Measurements from ENCODE around the gene CCDC91. TPM values are rescaled to one million over a fixed set of nuclear protein-coding genes. Genes with fewer than 3 reads are reported as not detected.

CCDC91 gene
- total and polyA plus RNA-seq, 2 of the 4 experiments (the other 2 are of a cell fraction): 8.6 to 14.7 TPM

DNA sequence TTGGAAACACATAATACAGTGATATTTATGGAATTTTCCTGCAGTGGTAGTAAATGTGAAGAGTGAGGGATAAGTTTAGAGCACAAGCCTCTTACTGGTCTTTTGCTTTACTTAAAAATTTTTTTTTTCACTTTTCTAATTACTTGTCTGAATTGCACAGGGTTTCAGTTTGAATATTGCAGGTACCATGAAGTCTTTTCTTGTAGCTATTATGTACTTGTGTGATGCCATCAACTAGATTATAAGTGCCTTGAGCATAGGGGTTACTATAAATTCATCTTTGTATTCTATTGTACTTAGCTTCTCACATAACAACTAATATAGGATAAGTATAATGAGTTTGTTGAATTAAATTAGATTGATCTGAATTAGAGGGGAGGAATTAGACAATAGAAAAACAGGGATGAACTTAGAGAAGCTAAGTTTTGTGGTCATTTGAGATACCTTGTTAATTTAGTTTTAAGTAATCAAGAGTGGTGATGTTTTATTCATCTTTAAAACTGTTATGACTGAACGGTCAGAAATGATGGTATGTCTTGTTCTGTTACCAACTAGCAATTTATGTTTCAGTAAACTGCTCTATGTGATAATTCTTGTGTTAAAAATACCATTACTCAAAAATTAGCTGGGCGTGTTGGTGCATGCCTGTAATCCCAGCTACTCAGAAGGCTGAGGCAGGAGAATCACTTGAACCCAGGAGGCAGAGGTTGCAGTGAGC, 42.1 kb downstream of the CCDC91 start:
- H2BK20ac ChIP-seq (ENCODE audit: low read depth, low read length): no peak overlapping the region
- no TSS peak for BruUV-seq (replicated peaks)
- ATAC-seq (ENCODE audit: low read depth): no peak
- H3K36me3 ChIP-seq (ENCODE audit: control insufficient read depth, insufficient read depth, low read length): 0 out of 2 replicates have a peak, but pooled peaks cover 1% of the 10 kb centered on the region
- H3K4me2 ChIP-seq (ENCODE audit: low read depth, low read length): no peak overlapping the region
- H3K9ac ChIP-seq (ENCODE audit: low read depth, low read length): no peak overlapping the region
- in situ Hi-C loops (cut with MboI; ENCODE audit: low sequenced_read_pairs): no loop called here
- no peak overlapping the region for H2BK120ac ChIP-seq (ENCODE audit: low read depth, low read length)
- no peak for DNase-seq
- no peak overlapping the region for H4K5ac ChIP-seq (ENCODE audit: low read depth, low read length)
- H4K20me1 ChIP-seq (ENCODE audit: insufficient read depth, low read length): no peaks in the 10 kb centered on the region
- TF ChIP-seq RCOR1 (IDR thresholded peaks at IDR 0.05; ENCODE audit: insufficient replicate concordance, low read length) (no peak), FOS (IDR thresholded peaks at IDR 0.05; ENCODE audit: low read depth, low read length) (no peak), CEBPB (IDR thresholded peaks at IDR 0.05; ENCODE audit: low read depth, low read length) (no peak), SMC3 (IDR thresholded peaks at IDR 0.05; ENCODE audit: low read depth, low read length) (no peak), BHLHE40 (IDR thresholded peaks at IDR 0.05; ENCODE audit: low read depth, low read length) (no peak), MXI1 (IDR thresholded peaks at IDR 0.05; ENCODE audit: borderline replicate concordance, low read depth, low read length) (no peak), RAD21 (IDR thresholded peaks at IDR 0.05; ENCODE audit: low read length) (no peak), NFE2L2 (IDR thresholded peaks at IDR 0.05; ENCODE audit: low read depth, low read length) (no peak), RFX5 (IDR thresholded peaks at IDR 0.05; ENCODE audit: low read depth, low read length) (no peak), MAZ (IDR thresholded peaks at IDR 0.05; ENCODE audit: borderline replicate concordance, low read depth, low read length) (no peak), POLR2A (IDR thresholded peaks at IDR 0.05; ENCODE audit: low read depth, low read length) (no peak), CHD1 (IDR thresholded peaks at IDR 0.05; ENCODE audit: low read depth, low read length) (no peak), MAFK (IDR thresholded peaks at IDR 0.05; ENCODE audit: low read depth, low read length) (no peak)
- TF ChIP-seq, protein P1, sequence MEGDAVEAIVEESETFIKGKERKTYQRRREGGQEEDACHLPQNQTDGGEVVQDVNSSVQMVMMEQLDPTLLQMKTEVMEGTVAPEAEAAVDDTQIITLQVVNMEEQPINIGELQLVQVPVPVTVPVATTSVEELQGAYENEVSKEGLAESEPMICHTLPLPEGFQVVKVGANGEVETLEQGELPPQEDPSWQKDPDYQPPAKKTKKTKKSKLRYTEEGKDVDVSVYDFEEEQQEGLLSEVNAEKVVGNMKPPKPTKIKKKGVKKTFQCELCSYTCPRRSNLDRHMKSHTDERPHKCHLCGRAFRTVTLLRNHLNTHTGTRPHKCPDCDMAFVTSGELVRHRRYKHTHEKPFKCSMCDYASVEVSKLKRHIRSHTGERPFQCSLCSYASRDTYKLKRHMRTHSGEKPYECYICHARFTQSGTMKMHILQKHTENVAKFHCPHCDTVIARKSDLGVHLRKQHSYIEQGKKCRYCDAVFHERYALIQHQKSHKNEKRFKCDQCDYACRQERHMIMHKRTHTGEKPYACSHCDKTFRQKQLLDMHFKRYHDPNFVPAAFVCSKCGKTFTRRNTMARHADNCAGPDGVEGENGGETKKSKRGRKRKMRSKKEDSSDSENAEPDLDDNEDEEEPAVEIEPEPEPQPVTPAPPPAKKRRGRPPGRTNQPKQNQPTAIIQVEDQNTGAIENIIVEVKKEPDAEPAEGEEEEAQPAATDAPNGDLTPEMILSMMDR (conservative IDR thresholded peaks at IDR 0.05; ENCODE audit: low read depth, low read length): no peak
- TF ChIP-seq, protein P2, sequence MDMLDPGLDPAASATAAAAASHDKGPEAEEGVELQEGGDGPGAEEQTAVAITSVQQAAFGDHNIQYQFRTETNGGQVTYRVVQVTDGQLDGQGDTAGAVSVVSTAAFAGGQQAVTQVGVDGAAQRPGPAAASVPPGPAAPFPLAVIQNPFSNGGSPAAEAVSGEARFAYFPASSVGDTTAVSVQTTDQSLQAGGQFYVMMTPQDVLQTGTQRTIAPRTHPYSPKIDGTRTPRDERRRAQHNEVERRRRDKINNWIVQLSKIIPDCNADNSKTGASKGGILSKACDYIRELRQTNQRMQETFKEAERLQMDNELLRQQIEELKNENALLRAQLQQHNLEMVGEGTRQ (IDR thresholded peaks at IDR 0.05; ENCODE audit: low read depth, low read length): no peak
- TF ChIP-seq, protein P3, sequence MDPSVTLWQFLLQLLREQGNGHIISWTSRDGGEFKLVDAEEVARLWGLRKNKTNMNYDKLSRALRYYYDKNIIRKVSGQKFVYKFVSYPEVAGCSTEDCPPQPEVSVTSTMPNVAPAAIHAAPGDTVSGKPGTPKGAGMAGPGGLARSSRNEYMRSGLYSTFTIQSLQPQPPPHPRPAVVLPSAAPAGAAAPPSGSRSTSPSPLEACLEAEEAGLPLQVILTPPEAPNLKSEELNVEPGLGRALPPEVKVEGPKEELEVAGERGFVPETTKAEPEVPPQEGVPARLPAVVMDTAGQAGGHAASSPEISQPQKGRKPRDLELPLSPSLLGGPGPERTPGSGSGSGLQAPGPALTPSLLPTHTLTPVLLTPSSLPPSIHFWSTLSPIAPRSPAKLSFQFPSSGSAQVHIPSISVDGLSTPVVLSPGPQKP (IDR thresholded peaks at IDR 0.05; ENCODE audit: borderline replicate concordance, low read depth, low read length): no peak
- no peak overlapping the region for H2BK15ac ChIP-seq (ENCODE audit: low read depth, low read length)
- H2AK9ac ChIP-seq (replicated peaks; ENCODE audit: low read depth, low read length, poor library complexity): no peak overlapping the region
- no peaks in the 10 kb centered on the region for H3K9me3 ChIP-seq (ENCODE audit: control insufficient read depth, insufficient read depth, low read length)
- H3K4me3 ChIP-seq (ENCODE audit: insufficient read depth, low read depth, low read length): no peak overlapping the region
- intact Hi-C loops (cut with micrococcal nuclease): no loop called here
- H3K9me1 ChIP-seq (ENCODE audit: insufficient read depth, low read length): no peaks in the 10 kb centered on the region; the same call in 1 of the 2 replicates
- dilution Hi-C loops (cut with HindIII; ENCODE audit: low sequenced_read_pairs, unreplicated experiment): no loop called here
- peaks cover 4 to 7% of the 10 kb centered on the region in 2 experiments; a peak in 2 of 4 replicates for H3K79me1 ChIP-seq (ENCODE audit: low read depth in 1 of 2, low read length in 2 of 2)
- no peak overlapping the region for H2BK5ac ChIP-seq (ENCODE audit: low read depth, low read length, poor library complexity, severe bottlenecking)
- no peaks in the 10 kb centered on the region for H3K27me3 ChIP-seq (ENCODE audit: control insufficient read depth, insufficient read depth, low read length)
- H3K4ac ChIP-seq (ENCODE audit: low read depth, low read length): no peak overlapping the region
- H3K14ac ChIP-seq (replicated peaks; ENCODE audit: low read depth, low read length): no peak overlapping the region
- H4K91ac ChIP-seq (ENCODE audit: insufficient read depth, low read depth, low read length): no peak overlapping the region
- WGBS, 2 experiments (ENCODE audit: extremely low coverage in 2 of 2, insufficient read length in 1 of 2): no CpG with 5 or more reads among the region's 2 CpGs
- POLR2A ChIA-PET (ENCODE audit: unreplicated experiment): no interaction called here
- H2AFZ ChIP-seq (replicated peaks; ENCODE audit: low read length, poor library complexity): no peak overlapping the region
- H3K18ac ChIP-seq (ENCODE audit: low read depth, low read length): no peak overlapping the region
- H3K56ac ChIP-seq (ENCODE audit: extremely low read depth, insufficient read depth, low read length): no peak overlapping the region
- H3K4me1 ChIP-seq (ENCODE audit: control insufficient read depth, insufficient read depth, low read length): no peaks in the 10 kb centered on the region
- H3K27ac ChIP-seq (ENCODE audit: insufficient read depth, low read length): no peak overlapping the region
- H4K8ac ChIP-seq (ENCODE audit: low read depth in 2 of 2, low read length in 2 of 2): no peak overlapping the region
- no peak overlapping the region for H3K23ac ChIP-seq (ENCODE audit: low read depth, low read length)
- no peak overlapping the region for H2AK5ac ChIP-seq (ENCODE audit: low read depth, low read length)
- CTCF ChIA-PET: interaction anchor here (0.7 kb wide), 1 partner anchor 30 kb away, joined by 3 read pairs; no protein-coding TSS in a partner anchor

Data from IMR-90 (cell line).